ENCODE data around the gene PBRM1.

PBRM1 gene

DNA sequence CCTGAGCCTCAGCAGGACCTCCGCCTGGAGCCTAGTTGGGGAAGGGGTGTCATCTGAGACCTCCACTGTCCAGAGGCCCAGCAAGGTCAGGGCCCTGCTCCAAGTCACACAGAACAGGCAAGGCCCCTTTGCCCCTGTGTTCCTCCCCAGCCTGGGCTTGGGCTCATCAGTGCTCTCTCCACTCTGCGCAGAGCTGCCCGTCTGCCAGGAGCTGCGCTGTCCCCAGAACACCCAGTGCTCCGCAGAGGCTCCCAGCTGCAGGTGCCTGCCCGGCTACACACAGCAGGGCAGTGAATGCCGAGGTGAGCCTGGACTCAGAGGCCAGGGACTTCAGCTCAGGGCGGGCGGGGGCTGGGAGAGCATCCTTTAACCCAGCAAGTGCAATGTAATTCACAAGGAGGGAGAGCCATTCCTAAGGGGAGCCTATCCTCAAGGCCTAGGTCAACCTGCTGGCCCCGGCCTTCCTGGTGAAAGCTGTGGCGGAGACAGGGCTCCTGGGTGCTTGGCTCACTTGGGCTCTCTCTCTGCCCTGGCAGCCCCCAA, 182.8 kb downstream of the PBRM1 start:
- no peak for DNase-seq

DNA sequence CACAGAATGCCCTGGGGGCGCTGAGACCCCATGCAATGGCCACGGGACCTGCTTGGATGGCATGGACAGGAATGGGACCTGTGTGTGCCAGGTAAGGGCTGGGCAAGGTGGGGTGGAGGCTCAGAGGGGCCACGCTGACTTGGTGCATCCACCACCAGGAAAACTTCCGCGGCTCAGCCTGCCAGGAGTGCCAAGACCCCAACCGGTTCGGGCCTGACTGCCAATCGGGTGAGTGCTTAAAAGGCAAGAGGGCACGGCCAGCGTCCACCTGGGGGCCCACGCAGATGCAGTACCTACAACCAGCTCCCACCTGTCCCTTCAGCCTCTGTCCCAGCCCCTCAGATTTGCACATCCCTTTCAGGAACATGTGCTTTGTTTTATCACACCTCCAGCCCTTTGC, 183.7 kb downstream of the PBRM1 start:
- DNase-seq: no peak

DNA sequence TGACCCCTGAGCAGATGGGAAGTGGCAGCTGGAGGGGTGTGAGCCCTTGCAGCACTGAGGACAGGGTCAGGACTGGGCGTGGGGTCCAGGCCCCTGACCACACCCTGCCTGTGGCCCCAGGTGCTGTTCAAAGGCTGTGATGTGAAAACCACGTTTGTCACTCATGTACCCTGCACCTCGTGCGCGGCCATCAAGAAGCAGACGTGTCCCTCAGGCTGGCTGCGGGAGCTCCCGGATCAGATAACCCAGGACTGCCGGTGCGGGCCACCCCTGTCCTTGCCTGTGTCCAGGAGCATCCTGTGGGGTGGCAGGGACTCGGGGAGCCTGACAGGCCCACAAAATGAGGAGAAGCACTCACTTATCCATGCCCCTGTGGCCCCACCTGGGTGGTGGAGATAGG, 184.7 kb downstream of the PBRM1 start:
- DNase-seq: no peak

DNA sequence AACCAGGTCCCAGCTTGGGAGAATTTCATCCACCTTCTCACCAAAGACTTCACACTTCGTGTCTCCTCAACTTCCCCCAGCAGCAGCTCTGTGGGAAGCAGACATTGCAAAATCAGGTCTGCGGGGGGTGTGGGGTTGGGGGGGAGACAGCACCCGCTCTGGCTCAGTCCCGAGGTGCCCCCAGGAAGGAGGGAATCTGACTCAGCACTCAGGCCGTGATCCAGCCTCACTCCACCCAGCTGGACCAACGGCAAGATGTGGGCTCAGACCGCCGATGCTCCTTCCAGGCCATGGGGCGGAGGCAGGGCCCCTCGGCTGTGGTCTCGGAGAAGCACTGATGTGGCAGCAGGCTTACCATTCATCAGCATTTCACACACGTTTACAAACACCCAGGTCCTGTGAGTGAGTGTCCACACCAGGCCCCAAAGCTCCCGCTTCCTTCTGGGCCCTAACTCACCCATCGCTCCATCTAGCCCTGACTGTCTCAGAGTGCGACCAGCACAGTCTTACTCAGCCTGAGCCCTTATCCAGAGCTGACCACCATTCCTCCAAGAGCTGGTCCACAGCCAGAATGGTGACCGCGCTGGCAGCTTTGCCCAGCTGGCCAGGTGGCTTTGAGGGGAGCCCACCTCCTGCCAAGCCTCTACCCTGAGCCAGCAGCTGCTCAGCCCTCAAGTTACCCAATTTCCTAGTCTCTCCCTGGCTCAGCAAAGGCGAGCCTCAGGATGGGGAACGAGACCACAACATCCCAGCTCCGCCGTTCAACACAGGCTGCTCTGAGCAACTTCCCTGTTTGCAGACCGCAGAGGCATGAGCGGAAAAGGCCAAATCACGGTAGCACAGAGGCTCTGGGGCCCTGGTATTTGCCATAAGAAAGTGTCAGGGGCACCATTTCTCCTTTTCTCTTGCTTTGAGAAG, 187.3 kb downstream of the PBRM1 start:
- DNase-seq: no peak

DNA sequence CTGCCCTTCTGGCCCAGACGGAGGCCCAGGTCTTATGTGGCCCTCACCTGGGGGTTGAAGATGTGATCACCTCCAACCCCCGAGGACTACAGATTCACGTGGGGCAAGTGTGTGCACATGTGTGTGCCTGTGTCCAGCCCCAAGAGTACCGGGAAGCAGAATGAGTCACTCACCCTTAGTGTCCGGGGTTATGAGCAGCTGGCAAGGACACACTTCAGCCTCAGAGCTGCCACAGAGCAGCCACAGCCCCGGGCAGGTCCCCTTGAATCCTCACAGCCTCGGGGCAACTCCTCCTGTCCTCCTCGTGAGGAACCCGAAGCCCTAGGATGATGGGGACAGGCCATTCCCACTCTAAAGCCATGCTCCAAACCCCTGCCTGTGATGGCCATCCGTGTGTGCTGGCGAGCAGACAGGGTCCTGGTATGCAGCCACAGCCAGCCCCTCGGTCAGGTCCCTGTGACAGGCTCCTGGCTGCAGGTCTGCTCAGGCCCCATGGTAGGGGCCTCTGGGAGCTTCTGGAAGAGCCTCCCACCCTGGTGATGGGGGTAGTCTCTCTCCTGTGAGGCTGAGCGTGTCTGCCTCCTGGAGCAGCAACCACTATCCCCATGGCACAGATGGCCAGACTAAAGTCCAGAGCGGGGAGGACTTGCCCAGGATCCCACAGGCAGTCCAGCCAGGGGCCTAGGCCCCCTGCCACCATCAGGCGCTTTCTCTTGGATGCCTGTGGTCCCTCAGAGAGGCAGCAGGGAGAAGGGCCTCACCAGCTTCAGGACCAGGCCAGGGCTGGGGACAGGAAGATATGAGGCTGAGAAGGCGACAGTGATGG, 189.7 kb downstream of the PBRM1 start:
- no peak for DNase-seq

Data from cerebellar nuclear complex (tissue), 1 donor.